ENCODE results near the gene MAPK10.

DNA sequence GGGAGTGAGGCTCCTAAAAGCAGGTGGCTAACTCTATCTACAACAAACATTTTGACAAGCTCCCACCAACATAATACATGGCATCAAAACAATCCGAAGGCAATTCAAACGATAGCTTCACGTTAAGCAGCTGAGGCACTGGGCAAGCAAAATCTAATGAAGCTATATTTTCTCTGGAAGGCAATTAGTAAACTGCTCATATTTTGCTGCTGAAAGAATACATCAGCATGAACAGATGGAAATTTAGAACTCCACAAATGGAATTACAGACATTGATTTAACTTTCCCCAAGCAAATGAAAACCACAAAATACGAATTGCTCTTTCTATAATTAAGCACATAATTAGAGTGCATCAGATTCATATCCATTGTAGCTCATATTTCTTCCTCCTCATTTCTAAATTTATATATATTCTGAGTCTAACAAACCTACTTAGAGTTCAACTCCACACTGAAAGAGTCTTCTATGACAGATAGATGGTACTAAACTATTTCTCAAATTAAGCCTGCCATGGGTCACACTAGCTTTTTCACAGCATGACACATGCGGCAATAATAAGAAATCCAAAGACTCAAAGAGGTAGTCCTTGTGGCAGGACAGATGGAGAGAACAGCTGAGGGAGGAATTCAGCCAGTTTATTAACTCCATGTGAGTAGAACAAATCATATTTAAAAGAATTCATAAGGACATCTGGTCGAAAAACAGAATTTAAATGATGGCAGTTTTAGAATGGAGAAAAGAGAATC, 305.4 kb downstream of the MAPK10 start:
- TF ChIP-seq POLR2AphosphoS5 (IDR thresholded peaks at IDR 0.05; ENCODE audit: insufficient read depth in 1 of 2, low read depth in 1 of 2) (no peak), POLR2A (IDR thresholded peaks at IDR 0.05) (no peak)
- TF ChIP-seq, protein P1, sequence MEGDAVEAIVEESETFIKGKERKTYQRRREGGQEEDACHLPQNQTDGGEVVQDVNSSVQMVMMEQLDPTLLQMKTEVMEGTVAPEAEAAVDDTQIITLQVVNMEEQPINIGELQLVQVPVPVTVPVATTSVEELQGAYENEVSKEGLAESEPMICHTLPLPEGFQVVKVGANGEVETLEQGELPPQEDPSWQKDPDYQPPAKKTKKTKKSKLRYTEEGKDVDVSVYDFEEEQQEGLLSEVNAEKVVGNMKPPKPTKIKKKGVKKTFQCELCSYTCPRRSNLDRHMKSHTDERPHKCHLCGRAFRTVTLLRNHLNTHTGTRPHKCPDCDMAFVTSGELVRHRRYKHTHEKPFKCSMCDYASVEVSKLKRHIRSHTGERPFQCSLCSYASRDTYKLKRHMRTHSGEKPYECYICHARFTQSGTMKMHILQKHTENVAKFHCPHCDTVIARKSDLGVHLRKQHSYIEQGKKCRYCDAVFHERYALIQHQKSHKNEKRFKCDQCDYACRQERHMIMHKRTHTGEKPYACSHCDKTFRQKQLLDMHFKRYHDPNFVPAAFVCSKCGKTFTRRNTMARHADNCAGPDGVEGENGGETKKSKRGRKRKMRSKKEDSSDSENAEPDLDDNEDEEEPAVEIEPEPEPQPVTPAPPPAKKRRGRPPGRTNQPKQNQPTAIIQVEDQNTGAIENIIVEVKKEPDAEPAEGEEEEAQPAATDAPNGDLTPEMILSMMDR (IDR thresholded peaks at IDR 0.05): no peak
